GM11168 (cell line): Measurements from ENCODE around the gene RIPPLY1.

Experiments used
- in situ Hi-C: fragments of 300-500 bp; cut with MboI; formaldehyde crosslinking; loops from one replicate; pipeline ENCODE4 v1.12.0; 2022; ENCODE audit warnings: low sequenced_read_pairs; ENCODE audit not compliant: unreplicated experiment

Gene RIPPLY1

GRCh38 chrX:106903291-106903824, at the start of gene RIPPLY1:
Gene RIPPLY1 (minus strand): TSS chrX:106903341. CDS start chrX:106903287, 54 bp downstream.
- in situ Hi-C loops = no loop called here

- in situ Hi-C loops = no loop called here
Measured at GRCh38 chrX:106952538-106952937, 49.4 kb upstream of the RIPPLY1 start.

- in situ Hi-C loops = no loop called here
Measured at GRCh38 chrX:106952089-106952488, 48.9 kb upstream of the RIPPLY1 start.

GRCh38 chrX:106951230-106951629, 48.1 kb upstream of the RIPPLY1 start:
- in situ Hi-C loops = no loop called here

- in situ Hi-C loops = no loop called here
Measured at GRCh38 chrX:106950381-106950780, 47.2 kb upstream of the RIPPLY1 start.

GRCh38 chrX:106949366-106949765, 46.2 kb upstream of the RIPPLY1 start:
- in situ Hi-C loops = no loop called here

- in situ Hi-C loops = no loop called here
Measured at GRCh38 chrX:106948641-106949040, 45.5 kb upstream of the RIPPLY1 start.

GRCh38 chrX:106946464-106946863, 43.3 kb upstream of the RIPPLY1 start:
- in situ Hi-C loops = no loop called here

- in situ Hi-C loops = no loop called here
Measured at GRCh38 chrX:106940068-106940467, 36.9 kb upstream of the RIPPLY1 start.

GRCh38 chrX:106939566-106939965, 36.4 kb upstream of the RIPPLY1 start:
- in situ Hi-C loops = no loop called here

GRCh38 chrX:106936246-106936645, 33.1 kb upstream of the RIPPLY1 start:
- in situ Hi-C loops = no loop called here

GRCh38 chrX:106935175-106935574, 32.0 kb upstream of the RIPPLY1 start:
- in situ Hi-C loops = no loop called here

- in situ Hi-C loops = no loop called here
Measured at GRCh38 chrX:106933538-106933961, 30.4 kb upstream of the RIPPLY1 start.

GRCh38 chrX:106932960-106933537, 29.9 kb upstream of the RIPPLY1 start:
- in situ Hi-C loops = no loop called here

- in situ Hi-C loops = no loop called here
Measured at GRCh38 chrX:106932492-106932923, 29.4 kb upstream of the RIPPLY1 start.

GRCh38 chrX:106931831-106932491, 28.8 kb upstream of the RIPPLY1 start:
- in situ Hi-C loops = no loop called here

GRCh38 chrX:106928227-106928626, 25.1 kb upstream of the RIPPLY1 start:
- in situ Hi-C loops = no loop called here

- in situ Hi-C loops = no loop called here
Measured at GRCh38 chrX:106927700-106928099, 24.6 kb upstream of the RIPPLY1 start.

GRCh38 chrX:106927023-106927422, 23.9 kb upstream of the RIPPLY1 start:
- in situ Hi-C loops = no loop called here

GRCh38 chrX:106921637-106922036, 18.5 kb upstream of the RIPPLY1 start:
- in situ Hi-C loops = no loop called here

GRCh38 chrX:106919932-106920452, 16.9 kb upstream of the RIPPLY1 start, which contains the start of gene CLDN2:
Gene CLDN2 (plus strand): TSS chrX:106920402. CDS start chrX:106928229, 7,827 bp downstream.
- in situ Hi-C loops = no loop called here
